Right lobe of liver (tissue), 4 donors: ENCODE results near the gene HDLBP.

Experiments used
- CTCF ChIP-seq, 4 donors: fragments of 200-600 bp in 3 of 4; fragments of 450-650 bp in 1 of 4; IDR thresholded peaks; one replicate each; pipeline versions ENCODE4 v1.5.1 to v1.8.0; 2016 to 2022; ENCODE audit warnings: antibody characterized with exemption in 4 of 4, mild to moderate bottlenecking in 2 of 4
- POLR2A ChIP-seq: fragments of 450-650 bp; IDR thresholded peaks from one replicate; pipeline ENCODE4 v1.6.1; 2017; ENCODE audit warnings: antibody characterized with exemption, mild to moderate bottlenecking
- donor health status: DM: no; HTN: no; CAD: no.
- donor health status: DM: no; HTN: no; CAD: no.
- donor health status: DM: no; HTN: yes; CAD: no.

- TF ChIP-seq POLR2A (no peak), CTCF (IDR thresholded peaks at IDR 0.05) (no peak)
Observed at GRCh38 chr2:241307055-241307454, 8.4 kb downstream of the HDLBP start.
